ENCODE data around the gene MED17.

GRCh38 chr11:93796441-93797231 is 12.6 kb downstream of the MED17 start:
- TF ChIP-seq CTCF (conservative IDR thresholded peaks at IDR 0.05; ENCODE audit: low read depth, low read length): no peak
- TF ChIP-seq EZH2 (IDR thresholded peaks at IDR 0.05; ENCODE audit: borderline replicate concordance, low read depth, low read length, poor library complexity, severe bottlenecking): no peak
